ENCODE results near the gene MYOM1. TPM values are rescaled to one million over a fixed set of nuclear protein-coding genes. Genes with fewer than 3 reads are reported as not detected.

The MYOM1 gene
- total RNA-seq, 1 donor from 2014 or later: 2.5 TPM

- no peaks in the 10 kb centered on the region for H3K4me1 ChIP-seq
- ATAC-seq (no peak), DNase-seq (no peak)
- H3K36me3 ChIP-seq: no peaks in the 10 kb centered on the region
- no peak for TF ChIP-seq CTCF (IDR thresholded peaks at IDR 0.05)
- no peak overlapping the region for H3K27ac ChIP-seq
- intact Hi-C loops (cut with DNase I): loop anchor here (10.0 kb wide), 1 partner anchor 205 kb away; no protein-coding TSS in a partner anchor
- H3K9me3 ChIP-seq: no peaks in the 10 kb centered on the region
- H3K27me3 ChIP-seq: no peaks in the 10 kb centered on the region
- H3K4me3 ChIP-seq: no peak overlapping the region
Observed at GRCh38 chr18:3139406-3139805, 80.4 kb downstream of the MYOM1 start.

GRCh38 chr18:3138274-3138975 is 81.3 kb downstream of the MYOM1 start:
- H3K4me1 ChIP-seq: no peaks in the 10 kb centered on the region
- H3K27me3 ChIP-seq: no peaks in the 10 kb centered on the region
- no peak for DNase-seq
- H3K36me3 ChIP-seq: no peaks in the 10 kb centered on the region
- H3K9me3 ChIP-seq: no peaks in the 10 kb centered on the region
- ATAC-seq: no peak
- intact Hi-C loops (cut with DNase I): loop anchor here (10.0 kb wide), 1 partner anchor 204 kb away; no protein-coding TSS in a partner anchor
- no peak for TF ChIP-seq CTCF (IDR thresholded peaks at IDR 0.05)
- no peak overlapping the region for H3K27ac ChIP-seq
- no peak overlapping the region for H3K4me3 ChIP-seq

- Histone ChIP-seq H3K4me3 (no peak overlapping the region), H3K27ac (no peak overlapping the region), H3K27me3 (no peaks in the 10 kb centered on the region), H3K9me3 (no peaks in the 10 kb centered on the region), H3K4me1 (no peaks in the 10 kb centered on the region), H3K36me3 (no peaks in the 10 kb centered on the region)
- intact Hi-C loops (cut with DNase I): loop anchor here (10.0 kb wide), 1 partner anchor 201 kb away; no protein-coding TSS in a partner anchor
- DNase-seq: no peak
- no peak for TF ChIP-seq CTCF (IDR thresholded peaks at IDR 0.05)
- no peak for ATAC-seq
Observed at GRCh38 chr18:3135536-3135935, 84.2 kb downstream of the MYOM1 start.

- Histone ChIP-seq H3K4me3 (no peak overlapping the region), H3K36me3 (no peaks in the 10 kb centered on the region), H3K9me3 (no peaks in the 10 kb centered on the region), H3K27me3 (no peaks in the 10 kb centered on the region), H3K4me1 (no peaks in the 10 kb centered on the region), H3K27ac (no peak overlapping the region)
- no peak for TF ChIP-seq CTCF (IDR thresholded peaks at IDR 0.05)
- ATAC-seq (no peak), DNase-seq (no peak)
- intact Hi-C loops (cut with DNase I): loop anchor here (10.0 kb wide), 1 partner anchor 198 kb away; no protein-coding TSS in a partner anchor
Observed at GRCh38 chr18:3132700-3133099, 87.1 kb downstream of the MYOM1 start.

- Histone ChIP-seq H3K27ac (no peak overlapping the region), H3K36me3 (no peaks in the 10 kb centered on the region), H3K9me3 (no peaks in the 10 kb centered on the region), H3K4me3 (no peak overlapping the region), H3K4me1 (no peaks in the 10 kb centered on the region), H3K27me3 (no peaks in the 10 kb centered on the region)
- DNase-seq: no peak
- intact Hi-C loops (cut with DNase I): loop anchor here (10.0 kb wide), 1 partner anchor 196 kb away; no protein-coding TSS in a partner anchor
- no peak for TF ChIP-seq CTCF (IDR thresholded peaks at IDR 0.05)
- no peak for ATAC-seq
Observed at GRCh38 chr18:3130344-3130743, 89.4 kb downstream of the MYOM1 start.

Measured in upper lobe of right lung (tissue), 1 donor.